GM18499 (cell line): ENCODE results near the gene ME2.
A peak's percentile ranks its signal among the peaks of the same experiment; 100 is the strongest.
"Not testable (repeated sequence)": the region's sequence is repeated elsewhere in the genome, so short reads cannot be mapped to it uniquely, and the experiment has no call there.

Experiments
- ATAC-seq: cut with Tn5 transposase; IDR thresholded peaks from one replicate; pipeline ENCODE4 v1.9.1; 2021; ENCODE audit warnings: moderate number of reproducible peaks; ENCODE audit not compliant: insufficient read depth, unreplicated experiment

The ME2 gene

GRCh38 chr18:50967714-50968661 is 89.1 kb downstream of the ME2 start, which contains the start of gene ELAC1:
Gene ELAC1 (plus strand): TSS chr18:50968040. CDS start chr18:50974405, 6,365 bp downstream.
- peak; percentile 43 for ATAC-seq

- no peak for ATAC-seq
These were observed 90.5 kb downstream of the ME2 start for GRCh38 chr18:50969448-50969847.

- ATAC-seq, result no peak
These were observed 91.1 kb downstream of the ME2 start for GRCh38 chr18:50970006-50970405.

- ATAC-seq, result not testable (repeated sequence)
These were observed 93.5 kb downstream of the ME2 start for GRCh38 chr18:50972404-50972803.

GRCh38 chr18:50973367-50974126 is 94.6 kb downstream of the ME2 start:
- ATAC-seq, result no peak

GRCh38 chr18:50977037-50977760 is 98.3 kb downstream of the ME2 start:
- no peak for ATAC-seq

GRCh38 chr18:50981381-50981780 is 102.5 kb downstream of the ME2 start:
- ATAC-seq, result no peak

- ATAC-seq, result no peak
These were observed 103.3 kb downstream of the ME2 start for GRCh38 chr18:50982086-50982801.

- no peak for ATAC-seq
These were observed 103.9 kb downstream of the ME2 start for GRCh38 chr18:50982802-50983179.

GRCh38 chr18:50986360-50987087 is 107.6 kb downstream of the ME2 start:
- ATAC-seq, result no peak

GRCh38 chr18:50987261-50987660 is 108.3 kb downstream of the ME2 start:
- ATAC-seq, result no peak

- ATAC-seq, result no peak
These were observed 110.8 kb downstream of the ME2 start for GRCh38 chr18:50989711-50990110.

- no peak for ATAC-seq
These were observed 113.4 kb downstream of the ME2 start for GRCh38 chr18:50992351-50992762.

GRCh38 chr18:50994031-50994430 is 115.1 kb downstream of the ME2 start:
- no peak for ATAC-seq

GRCh38 chr18:51003174-51003573 is 124.3 kb downstream of the ME2 start:
- not testable (repeated sequence) for ATAC-seq
